ENCODE measurements around the gene HCRT.
A peak's percentile ranks its signal among the peaks of the same experiment; 100 is the strongest.

Gene HCRT

GRCh38 chr17:42167807-42168206 is 17.4 kb downstream of the HCRT start:
- no peaks in the 10 kb centered on the region for H4K20me1 ChIP-seq
- TF ChIP-seq Cebpa-rat (IDR thresholded peaks at IDR 0.05), result no peak
- no peaks in the 10 kb centered on the region for H3K4me1 ChIP-seq
- H3K4me3 ChIP-seq, result no peak overlapping the region
- H3K9ac ChIP-seq, result no peak overlapping the region
- H3K4me2 ChIP-seq, result no peak overlapping the region
- no peaks in the 10 kb centered on the region for H3K27me3 ChIP-seq
- H3K9me3 ChIP-seq, result no peaks in the 10 kb centered on the region
- H3K27ac ChIP-seq, result no peak overlapping the region
- H3K36me3 ChIP-seq, result no peaks in the 10 kb centered on the region

GRCh38 chr17:42166196-42166763 is 19.0 kb downstream of the HCRT start:
- Histone ChIP-seq H3K27ac (no peak overlapping the region), H4K20me1 (no peaks in the 10 kb centered on the region), H3K4me3 (no peak overlapping the region), H3K9me3 (no peaks in the 10 kb centered on the region), H3K9ac (no peak overlapping the region), H3K4me1 (peaks cover 11% of the 10 kb centered on the region), H3K27me3 (no peaks in the 10 kb centered on the region), H3K4me2 (no peak overlapping the region), H3K36me3 (no peaks in the 10 kb centered on the region)
- no peak for TF ChIP-seq Cebpa-rat (IDR thresholded peaks at IDR 0.05)

GRCh38 chr17:42165751-42166150 is 19.5 kb downstream of the HCRT start:
- Histone ChIP-seq H3K9ac (no peak overlapping the region), H3K36me3 (no peaks in the 10 kb centered on the region), H3K4me3 (no peak overlapping the region), H3K27ac (no peak overlapping the region), H3K27me3 (no peaks in the 10 kb centered on the region), H3K4me1 (peaks cover 16% of the 10 kb centered on the region), H3K4me2 (no peak overlapping the region), H4K20me1 (no peaks in the 10 kb centered on the region), H3K9me3 (no peaks in the 10 kb centered on the region)
- TF ChIP-seq Cebpa-rat (IDR thresholded peaks at IDR 0.05), result no peak

GRCh38 chr17:42163696-42164407 is 21.4 kb downstream of the HCRT start:
- H3K4me3 ChIP-seq, result no peak overlapping the region
- H3K36me3 ChIP-seq, result no peaks in the 10 kb centered on the region
- no peaks in the 10 kb centered on the region for H3K9me3 ChIP-seq
- H3K4me1 ChIP-seq, result peaks cover 33% of the 10 kb centered on the region
- no peaks in the 10 kb centered on the region for H3K27me3 ChIP-seq
- no peak overlapping the region for H3K4me2 ChIP-seq
- no peak for TF ChIP-seq Cebpa-rat (IDR thresholded peaks at IDR 0.05)
- H4K20me1 ChIP-seq, result no peaks in the 10 kb centered on the region
- H3K9ac ChIP-seq, result no peak overlapping the region
- H3K27ac ChIP-seq, result no peak overlapping the region

- Histone ChIP-seq H3K4me3 (no peak overlapping the region), H3K27ac (no peak overlapping the region), H3K9ac (no peak overlapping the region), H3K4me1 (peaks cover 33% of the 10 kb centered on the region), H4K20me1 (no peaks in the 10 kb centered on the region), H3K36me3 (no peaks in the 10 kb centered on the region), H3K27me3 (no peaks in the 10 kb centered on the region), H3K4me2 (no peak overlapping the region), H3K9me3 (no peaks in the 10 kb centered on the region)
- TF ChIP-seq Cebpa-rat (IDR thresholded peaks at IDR 0.05), result no peak
Observed at GRCh38 chr17:42163113-42163512, 22.1 kb downstream of the HCRT start.

GRCh38 chr17:42160531-42160910 is 24.7 kb downstream of the HCRT start:
- Histone ChIP-seq H3K4me3 (no peak overlapping the region), H3K27me3 (no peaks in the 10 kb centered on the region), H3K4me2 (peak overlapping the region; percentile 71), H3K9ac (peak overlapping the region; percentile 38; the same call in 1 of the 2 replicates), H3K36me3 (no peaks in the 10 kb centered on the region), H4K20me1 (no peaks in the 10 kb centered on the region), H3K4me1 (peaks cover 40% of the 10 kb centered on the region), H3K9me3 (no peaks in the 10 kb centered on the region), H3K27ac (peak overlapping the region; percentile 65; the same call in 1 of the 2 replicates)
- TF ChIP-seq Cebpa-rat (IDR thresholded peaks at IDR 0.05), result no peak

- peak overlapping the region; percentile 65 for H3K27ac ChIP-seq
- no peaks in the 10 kb centered on the region for H4K20me1 ChIP-seq
- H3K27me3 ChIP-seq, result no peaks in the 10 kb centered on the region
- TF ChIP-seq Cebpa-rat (IDR thresholded peaks at IDR 0.05), result no peak
- no peak overlapping the region for H3K4me3 ChIP-seq
- peak overlapping the region; percentile 71 for H3K4me2 ChIP-seq
- H3K4me1 ChIP-seq, result peaks cover 44% of the 10 kb centered on the region
- H3K36me3 ChIP-seq, result no peaks in the 10 kb centered on the region
- no peaks in the 10 kb centered on the region for H3K9me3 ChIP-seq
- H3K9ac ChIP-seq, result peak overlapping the region; percentile 38; the same call in 1 of the 2 replicates
Observed at GRCh38 chr17:42159796-42160530, 25.3 kb downstream of the HCRT start.

- Histone ChIP-seq H3K4me2 (peak overlapping the region; percentile 66), H3K36me3 (peaks cover 23% of the 10 kb centered on the region), H3K4me1 (peaks cover 56% of the 10 kb centered on the region), H3K27ac (peak overlapping the region; percentile 60; the same call in 1 of the 2 replicates), H3K4me3 (peak overlapping the region; percentile 98), H4K20me1 (peaks cover 41% of the 10 kb centered on the region), H3K27me3 (no peaks in the 10 kb centered on the region), H3K9ac (peak overlapping the region; percentile 68; the same call in 1 of the 2 replicates), H3K9me3 (no peaks in the 10 kb centered on the region)
- no peak for TF ChIP-seq Cebpa-rat (IDR thresholded peaks at IDR 0.05)
Observed at GRCh38 chr17:42155614-42156045, 29.6 kb downstream of the HCRT start.

- H3K36me3 ChIP-seq, result peaks cover 36% of the 10 kb centered on the region
- no peaks in the 10 kb centered on the region for H3K9me3 ChIP-seq
- peak overlapping the region; percentile 94 for H3K4me2 ChIP-seq
- peak overlapping the region; percentile 98 for H3K4me3 ChIP-seq
- peak overlapping the region; percentile 96 for H3K9ac ChIP-seq
- H4K20me1 ChIP-seq, result peaks cover 56% of the 10 kb centered on the region
- H3K27ac ChIP-seq, result peak overlapping the region; percentile 91
- peaks cover 41% of the 10 kb centered on the region for H3K4me1 ChIP-seq
- H3K27me3 ChIP-seq, result no peaks in the 10 kb centered on the region
- no peak for TF ChIP-seq Cebpa-rat (IDR thresholded peaks at IDR 0.05)
Observed at GRCh38 chr17:42153919-42154742, 31.1 kb downstream of the HCRT start.

Data from BLaER1 (cell line).